AG20443 (cell line): ENCODE data around the gene TAF4B.

ENCODE experiments used
- DNase-seq: peaks from one replicate; pipeline ENCODE4 v3.0.0; 2012; ENCODE audit warnings: low spot score, mixed read lengths

Gene TAF4B

DNA sequence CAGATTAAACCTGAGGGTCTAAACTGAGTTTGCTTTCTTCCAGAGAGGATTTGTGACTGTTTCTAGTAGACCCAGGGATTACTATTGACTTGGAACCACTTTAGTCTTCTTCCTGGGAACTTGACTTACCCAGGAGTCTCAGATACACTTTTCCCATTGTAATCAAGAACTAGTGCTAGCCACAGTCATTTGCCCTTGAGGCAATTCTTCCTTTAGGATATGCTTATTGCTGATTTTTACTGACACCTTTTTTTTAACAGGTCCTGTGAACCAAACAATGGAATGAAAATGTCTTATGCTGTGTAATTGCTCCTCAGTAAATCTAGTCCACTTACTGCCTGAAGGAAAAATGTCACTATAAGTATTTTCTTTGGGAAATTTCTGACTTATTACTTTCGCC, 78.3 kb downstream of the TAF4B start:
- no peak for DNase-seq

DNA sequence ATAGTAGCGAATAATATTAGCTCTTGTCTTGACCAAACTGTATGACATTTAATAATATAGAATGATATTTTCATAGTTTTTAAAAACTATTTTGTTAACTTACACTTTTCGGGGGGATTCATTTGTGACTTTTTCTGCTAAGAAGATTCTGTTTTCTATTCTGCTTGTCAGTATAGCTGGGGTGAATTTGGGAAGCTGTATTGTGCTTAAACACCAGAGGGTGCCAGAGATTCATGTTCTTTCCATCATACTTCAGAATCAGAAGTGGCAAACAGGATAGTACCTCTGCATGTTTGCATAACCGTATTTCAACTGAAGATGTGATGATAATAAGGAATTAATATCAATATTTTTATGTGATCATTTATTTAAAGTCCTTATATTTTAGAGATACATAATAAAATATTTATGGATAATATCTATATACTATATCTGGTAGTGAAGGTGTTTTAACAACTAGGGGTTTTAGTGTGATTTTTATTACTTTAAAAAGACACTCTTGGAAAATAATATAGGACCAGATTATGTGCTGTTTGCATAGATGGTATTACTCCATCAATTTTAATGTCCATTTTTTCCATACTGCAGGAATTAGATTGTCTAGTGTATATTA, 81.0 kb downstream of the TAF4B start:
- peak; percentile 60 for DNase-seq

GRCh38 chr18:26309281-26309680, 83.0 kb downstream of the TAF4B start:
- DNase-seq = peak; percentile 60

- DNase-seq = no peak
Measured at GRCh38 chr18:26312199-26312598, 86.0 kb downstream of the TAF4B start.

DNA sequence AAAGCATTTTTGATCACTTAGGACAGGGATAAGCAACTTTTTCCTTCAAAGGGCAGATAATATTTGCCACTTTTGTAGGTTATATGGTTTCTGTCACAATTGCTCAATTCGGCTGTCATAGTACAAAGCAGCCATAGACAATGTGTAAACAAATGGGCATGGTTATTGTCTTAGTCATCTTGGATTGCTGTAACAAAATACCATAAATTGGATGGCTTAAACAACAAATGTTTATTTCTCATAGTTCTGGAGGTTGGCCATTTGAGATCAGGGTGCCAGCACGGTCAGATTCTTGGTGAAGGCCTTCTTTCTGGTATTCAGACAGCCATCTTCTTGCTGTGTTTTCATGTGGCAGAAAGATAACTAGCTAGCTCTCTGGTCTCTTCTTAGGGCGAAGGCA, 91.2 kb downstream of the TAF4B start:
- DNase-seq = no peak

GRCh38 chr18:26320686-26321085, 94.4 kb downstream of the TAF4B start:
- DNase-seq = no peak

GRCh38 chr18:26322890-26323653, 96.8 kb downstream of the TAF4B start:
- DNase-seq = no peak

- DNase-seq = no peak
Measured at GRCh38 chr18:26325771-26326170, 99.5 kb downstream of the TAF4B start.

- no peak for DNase-seq
Measured at GRCh38 chr18:26327062-26327461, 100.8 kb downstream of the TAF4B start.

- no peak for DNase-seq
Measured at GRCh38 chr18:26332991-26333390, 106.7 kb downstream of the TAF4B start.

GRCh38 chr18:26335156-26335555, 108.9 kb downstream of the TAF4B start:
- DNase-seq = peak; percentile 11

GRCh38 chr18:26335571-26336487, 109.6 kb downstream of the TAF4B start:
- DNase-seq = no peak

DNA sequence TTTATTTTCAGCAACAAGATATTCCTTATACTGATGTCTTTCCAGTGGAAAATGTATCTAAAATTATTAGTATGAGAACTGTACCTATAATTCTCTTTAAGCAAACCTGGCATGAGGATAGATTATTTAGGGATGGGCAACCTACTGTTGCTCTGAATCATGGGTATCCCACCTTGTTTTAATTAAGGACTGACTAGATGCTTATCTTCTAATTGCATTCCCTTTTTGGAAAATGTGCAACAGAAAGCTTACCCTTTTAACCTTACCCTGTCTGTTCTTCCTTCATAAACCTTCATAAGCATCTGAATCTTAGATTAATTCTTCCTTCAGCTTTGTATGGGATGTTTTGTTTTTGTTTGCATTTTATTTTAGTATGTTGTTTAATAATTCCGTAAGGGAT, 110.3 kb downstream of the TAF4B start:
- no peak for DNase-seq

GRCh38 chr18:26342646-26343045, 116.4 kb downstream of the TAF4B start:
- DNase-seq = no peak

- no peak for DNase-seq
Measured at GRCh38 chr18:26350961-26351360, 124.7 kb downstream of the TAF4B start.

DNA sequence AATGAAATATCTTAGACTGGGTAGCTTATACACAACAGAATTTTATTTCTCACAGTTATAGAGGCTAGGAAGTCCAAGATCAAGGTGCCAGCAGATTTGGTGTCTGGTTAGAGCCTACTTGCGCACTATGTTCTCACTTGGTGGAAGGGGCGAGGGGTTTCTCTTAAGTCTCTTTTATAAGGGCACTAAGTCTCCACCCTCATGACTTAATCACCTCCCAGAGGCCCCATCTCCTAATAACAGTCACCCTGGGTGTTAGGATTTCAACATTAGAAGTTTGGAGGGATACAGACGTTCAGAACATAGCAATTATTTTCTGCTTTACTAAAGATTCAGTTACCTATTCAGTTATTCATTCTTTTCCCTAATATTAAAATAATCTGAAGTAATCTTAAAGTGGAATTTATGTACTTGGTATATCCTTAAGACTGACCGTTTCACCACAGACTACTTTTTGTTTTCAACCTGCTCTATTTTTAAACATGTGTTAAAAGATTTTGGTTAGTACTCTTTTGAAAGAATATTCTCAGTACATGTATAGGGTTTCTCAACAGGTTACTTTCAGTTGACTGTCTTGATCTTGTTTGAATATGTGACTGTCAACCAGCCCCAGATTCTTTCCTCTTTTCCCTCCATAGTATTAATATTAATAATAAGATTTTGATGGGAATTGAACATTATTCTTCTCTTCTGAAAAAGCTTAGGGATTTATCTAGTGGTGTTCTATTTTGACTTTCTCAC, 130.0 kb downstream of the TAF4B start:
- DNase-seq = no peak

GRCh38 chr18:26357960-26358359, 131.7 kb downstream of the TAF4B start:
- no peak for DNase-seq

DNA sequence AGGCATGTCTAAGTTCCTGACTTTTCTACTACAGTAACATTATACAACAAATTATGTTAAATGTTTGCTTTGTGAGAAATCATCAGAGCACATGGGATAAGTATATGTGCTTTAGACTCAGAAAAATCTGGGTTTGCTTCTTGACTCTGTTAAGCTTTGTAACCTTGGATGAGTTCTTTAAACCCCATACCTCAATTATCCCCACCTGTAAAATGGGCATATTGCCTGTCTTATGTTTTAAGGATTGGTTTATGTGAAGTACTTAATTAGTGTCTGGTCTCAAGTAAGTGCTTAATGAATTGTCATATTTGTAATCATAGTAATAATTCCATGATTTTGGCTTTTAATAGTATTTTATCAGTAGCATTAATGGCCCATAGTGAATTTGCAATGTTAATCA, 135.8 kb downstream of the TAF4B start:
- no peak for DNase-seq

DNA sequence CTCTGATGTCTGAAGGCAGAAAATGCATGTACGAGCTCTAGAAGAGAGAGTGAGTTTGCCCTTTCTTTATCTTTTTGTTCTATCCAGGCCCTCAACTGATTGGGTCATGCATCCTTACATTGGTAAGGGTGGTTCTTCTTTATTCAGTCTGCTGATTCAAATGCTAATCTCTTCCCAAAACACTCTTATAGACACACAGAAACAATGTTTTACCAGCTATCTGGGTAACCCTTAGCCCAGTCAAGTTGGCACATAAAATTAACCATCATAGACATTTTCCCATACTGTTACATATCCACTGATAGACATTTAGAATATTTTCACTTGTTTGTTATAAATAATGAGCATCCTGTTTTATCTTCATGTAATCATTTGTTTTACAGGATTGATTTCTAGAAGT, 141.2 kb downstream of the TAF4B start:
- DNase-seq = no peak

GRCh38 chr18:26370037-26370436, 143.8 kb downstream of the TAF4B start:
- DNase-seq = no peak

DNA sequence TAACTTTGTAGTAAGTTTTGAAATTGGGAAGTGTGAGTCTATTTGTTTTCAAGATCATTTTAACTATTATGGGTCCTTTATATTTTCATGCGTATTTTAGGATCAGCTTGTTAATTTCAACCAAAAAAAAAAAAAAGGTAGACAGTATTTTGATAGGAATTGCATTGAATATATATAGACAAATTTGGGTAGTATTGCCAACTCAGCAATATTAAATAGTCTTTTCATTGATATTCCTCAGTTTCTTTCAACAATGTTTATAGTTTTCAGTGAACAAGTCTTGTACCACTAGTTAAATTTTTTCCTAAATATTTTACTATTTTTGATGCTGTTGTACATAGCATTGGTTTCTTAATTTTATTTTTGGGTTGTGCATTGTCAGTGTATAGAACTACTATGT, 149.9 kb downstream of the TAF4B start:
- no peak for DNase-seq

- no peak for DNase-seq
Measured at GRCh38 chr18:26378701-26379100, 152.5 kb downstream of the TAF4B start.
